GM12892 (cell line): Measurements from ENCODE around the gene AGO3.

Source experiments
- DNase-seq: peaks from one replicate; pipeline ENCODE4 v3.0.0; 2011; ENCODE audit not compliant: insufficient read length
- FAIRE-seq: peaks from 2 replicates; lab custom pipeline; 2011; peaks lifted over from hg19 to GRCh38; lab: Jason Lieb, UNC
- POLR2A ChIP-seq: IDR thresholded peaks from 2 replicates; pipeline ENCODE4 v1.6.1; 2011; ENCODE audit warnings: low read depth, low read length, control low read depth
- POLR2AphosphoS5 ChIP-seq: IDR thresholded peaks from 2 replicates; pipeline ENCODE4 v1.6.1; 2011; ENCODE audit warnings: low read depth, low read length, control low read depth
- TAF1 ChIP-seq: IDR thresholded peaks from 2 replicates; pipeline ENCODE4 v1.6.1; 2011; ENCODE audit warnings: low read depth, mild to moderate bottlenecking, control low read depth, low read length, borderline replicate concordance

The AGO3 gene

DNA sequence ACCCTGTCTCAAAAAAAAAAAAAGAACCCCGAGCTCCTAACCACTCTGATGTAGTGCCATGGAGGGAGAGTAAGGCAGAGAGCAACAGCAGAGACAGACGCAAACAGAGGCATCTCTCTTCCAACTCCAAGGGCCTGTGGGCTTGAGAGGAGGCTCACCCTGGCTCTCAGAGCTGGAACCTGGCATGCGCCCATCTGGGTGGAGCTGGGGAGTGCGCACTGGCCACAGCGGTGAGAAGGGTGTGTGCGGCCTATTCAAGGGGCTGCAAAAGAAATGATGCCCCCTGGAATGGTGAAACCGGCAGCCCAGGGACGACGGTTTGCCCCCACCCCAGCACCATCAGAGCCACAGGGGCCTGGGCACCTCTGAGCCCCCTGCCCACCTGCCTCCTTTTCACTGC, 176.5 kb downstream of the AGO3 start:
- DNase-seq (no peak), FAIRE-seq (no peak)
- TF ChIP-seq POLR2A (no peak), POLR2AphosphoS5 (no peak), TAF1 (no peak)

DNA sequence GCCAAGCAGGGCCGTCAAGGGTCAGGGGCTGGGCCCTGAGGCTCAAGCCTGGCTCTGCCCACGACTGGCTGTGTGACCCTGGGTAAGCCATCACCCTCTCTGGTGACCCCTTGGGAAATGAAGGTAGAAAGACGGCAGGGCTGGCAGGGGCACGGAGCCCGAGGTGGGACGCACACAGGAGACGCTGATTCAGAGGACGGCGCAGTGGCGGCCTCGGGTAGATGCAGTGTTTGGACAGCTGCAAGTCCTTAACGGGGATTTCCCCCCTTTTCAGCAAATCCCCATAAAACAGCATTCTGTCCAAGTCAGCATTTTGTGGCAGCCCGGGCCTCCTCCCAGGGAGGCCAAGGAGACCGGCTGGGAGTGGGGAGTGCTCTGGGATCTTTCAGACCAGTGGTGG, 177.4 kb downstream of the AGO3 start:
- TF ChIP-seq POLR2A (no peak), TAF1 (no peak), POLR2AphosphoS5 (no peak)
- FAIRE-seq (no peak), DNase-seq (no peak)

DNA sequence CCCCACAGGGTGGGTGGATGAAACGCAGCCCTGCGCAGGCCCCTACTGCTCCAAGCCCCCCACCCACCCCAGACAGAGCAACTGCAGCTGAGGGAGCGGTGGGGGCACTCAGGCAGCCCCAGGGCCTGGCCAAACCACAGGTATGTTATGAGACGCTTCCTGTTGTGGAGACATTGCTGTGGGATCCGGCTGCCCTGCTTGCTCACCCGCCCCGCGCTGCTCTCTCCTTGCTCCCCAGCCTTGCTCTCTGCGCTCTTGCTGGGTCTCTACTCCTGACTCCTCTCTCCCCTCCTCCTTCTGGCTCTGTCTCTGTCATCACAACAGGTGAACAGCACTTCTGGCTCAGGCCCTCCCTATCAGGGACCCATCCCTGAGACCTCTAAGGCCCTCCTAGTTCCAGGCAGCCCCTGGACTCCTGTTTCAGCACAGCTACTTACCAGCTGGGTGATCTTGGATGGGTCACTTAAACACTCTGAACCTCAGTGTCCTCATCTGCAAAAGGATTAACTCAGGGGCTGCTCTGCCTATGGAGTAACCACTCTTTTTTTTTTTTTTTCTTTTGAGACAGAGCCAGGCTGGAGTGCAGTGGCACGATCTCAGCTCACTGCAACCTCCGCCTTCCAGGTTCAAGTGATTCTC, 178.3 kb downstream of the AGO3 start:
- TF ChIP-seq POLR2AphosphoS5 (no peak), POLR2A (no peak), TAF1 (no peak)
- no peak for DNase-seq
- no peak for FAIRE-seq

DNA sequence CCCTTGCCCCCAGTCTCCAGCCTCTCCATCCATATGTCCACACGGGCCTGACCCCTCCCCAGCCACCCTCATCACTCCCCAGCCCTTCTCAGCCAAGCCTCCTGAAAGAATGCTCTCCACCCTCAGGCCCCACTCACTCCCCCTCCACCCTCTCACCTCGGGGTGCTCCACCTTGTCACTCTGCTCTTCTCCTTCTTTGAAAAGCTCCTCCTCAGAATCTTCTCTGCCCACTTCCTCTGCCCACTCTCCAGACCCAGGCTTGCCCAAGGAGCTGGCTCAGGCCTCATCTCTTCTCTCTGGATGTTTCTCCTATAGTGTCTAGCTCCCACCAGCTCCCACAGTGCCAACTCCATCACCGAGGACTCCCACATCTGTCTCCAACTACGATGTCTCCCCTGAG, 180.2 kb downstream of the AGO3 start:
- no peak for TF ChIP-seq POLR2A
- TF ChIP-seq TAF1: no peak
- TF ChIP-seq POLR2AphosphoS5: no peak
- DNase-seq (no peak), FAIRE-seq (no peak)

DNA sequence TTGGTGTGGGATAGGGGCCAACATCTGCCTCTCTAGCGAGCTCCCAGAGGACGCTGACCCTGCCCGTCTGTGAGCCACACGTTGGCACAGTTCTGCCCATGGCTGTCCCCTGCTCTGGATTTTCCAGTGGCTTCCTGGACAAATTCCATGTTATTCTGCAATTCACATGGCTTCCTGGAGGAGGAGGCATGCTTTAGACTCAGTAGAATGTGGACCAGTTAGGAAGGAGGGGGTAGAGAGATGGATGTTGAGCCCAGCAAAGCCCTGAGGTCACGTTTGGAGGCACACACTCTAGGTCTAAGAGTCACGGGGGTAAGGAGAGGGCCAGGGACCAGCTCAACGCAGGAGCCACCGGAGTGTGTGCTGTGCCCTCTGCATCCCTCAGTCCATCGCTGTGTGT, 181.9 kb downstream of the AGO3 start:
- no peak for FAIRE-seq

DNA sequence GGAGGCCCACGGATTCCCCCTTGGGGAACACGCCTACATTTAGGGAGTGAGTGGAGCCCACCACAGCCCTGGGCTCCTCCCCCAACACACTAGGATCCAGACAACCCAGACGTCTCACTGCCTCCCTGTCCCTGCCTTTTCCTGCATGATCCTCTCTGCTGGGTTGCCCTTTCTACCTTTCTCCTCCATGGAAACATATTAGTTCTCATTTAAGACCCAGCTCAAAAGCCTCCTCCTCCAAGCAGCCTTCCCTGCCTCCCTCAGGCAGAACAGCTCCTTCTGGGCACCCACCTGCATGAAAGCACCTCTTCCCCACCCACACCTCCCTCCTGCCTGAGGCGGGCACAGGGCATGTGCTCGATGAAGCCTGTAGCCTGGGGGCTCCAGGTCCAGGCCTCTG, 183.5 kb downstream of the AGO3 start:
- DNase-seq (no peak), FAIRE-seq (no peak)
- TF ChIP-seq POLR2A (no peak), TAF1 (no peak), POLR2AphosphoS5 (no peak)

More for the DNA sequence above, 181.9 kb downstream of the AGO3 start:
- TF ChIP-seq POLR2AphosphoS5 (no peak), POLR2A (no peak), TAF1 (no peak)
- no peak for DNase-seq

DNA sequence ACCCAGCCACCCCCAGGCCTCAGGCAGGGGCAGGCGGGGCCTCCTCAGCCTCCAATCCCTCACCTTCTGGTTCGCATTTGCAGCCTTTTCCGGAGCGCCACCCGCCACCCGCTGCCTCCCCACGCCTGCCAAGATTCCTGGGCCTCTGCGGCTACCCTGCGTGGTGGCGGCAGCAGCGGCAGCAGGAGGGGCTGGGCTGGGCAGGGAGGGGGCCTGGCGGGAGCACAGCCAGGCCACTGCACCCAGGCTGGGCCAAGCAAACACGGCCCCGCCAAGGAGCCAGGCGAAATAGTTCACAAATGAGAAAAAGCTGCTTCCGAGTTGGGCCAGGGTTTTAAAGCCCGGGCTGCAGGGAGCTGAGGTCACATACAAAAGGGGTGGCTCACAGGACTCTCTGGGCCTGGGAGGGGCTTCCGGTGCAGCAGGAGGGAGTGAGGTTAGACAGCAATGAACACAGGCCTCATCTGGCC, 184.3 kb downstream of the AGO3 start:
- FAIRE-seq: no peak
- no peak for DNase-seq

DNA sequence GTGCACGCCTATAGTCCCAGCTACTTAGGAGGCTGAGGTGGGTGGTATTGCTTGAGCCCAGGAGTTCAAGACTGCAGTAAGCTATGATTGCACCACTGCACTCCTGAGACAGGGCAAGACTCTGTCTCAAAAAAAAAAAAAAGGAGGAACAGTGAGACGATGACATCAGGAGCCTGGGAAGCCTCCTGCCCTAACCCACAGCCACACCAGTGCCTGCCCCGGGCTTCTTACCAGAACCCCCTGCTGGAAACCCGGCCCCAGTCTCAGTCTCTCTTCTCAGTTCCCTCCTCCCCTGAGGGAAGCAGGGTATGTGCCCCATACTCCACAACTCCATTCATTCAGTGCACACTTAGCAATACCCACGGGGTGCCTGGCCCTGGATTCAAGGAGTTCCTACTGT, 185.0 kb downstream of the AGO3 start:
- TF ChIP-seq TAF1 (no peak), POLR2A (no peak), POLR2AphosphoS5 (no peak)
- no peak for FAIRE-seq
- no peak for DNase-seq

More for the DNA sequence above, 184.3 kb downstream of the AGO3 start:
- TF ChIP-seq POLR2AphosphoS5: no peak
- no peak for TF ChIP-seq TAF1
- TF ChIP-seq POLR2A: no peak

DNA sequence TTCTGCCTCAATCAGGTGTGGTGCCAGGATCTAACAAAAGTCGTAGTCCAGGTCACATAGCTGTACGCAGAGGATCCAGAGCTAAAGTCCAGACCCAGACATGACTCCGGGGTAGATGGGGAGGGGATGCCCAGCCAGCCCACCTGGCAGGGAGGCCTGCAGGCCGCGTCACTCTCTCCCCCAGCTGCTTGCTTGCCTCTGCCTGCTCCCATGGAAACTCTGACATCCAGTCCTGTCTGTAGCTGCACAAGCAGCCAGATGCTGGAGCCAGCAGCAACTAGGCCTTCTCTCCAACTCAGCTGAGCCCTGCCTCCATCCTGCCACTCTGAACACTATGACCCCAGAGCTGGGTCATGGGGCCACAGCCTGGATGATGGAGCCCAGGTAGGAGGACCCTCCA, 186.0 kb downstream of the AGO3 start:
- no peak for TF ChIP-seq POLR2A
- no peak for TF ChIP-seq TAF1
- TF ChIP-seq POLR2AphosphoS5: no peak
- no peak for FAIRE-seq
- DNase-seq: no peak

DNA sequence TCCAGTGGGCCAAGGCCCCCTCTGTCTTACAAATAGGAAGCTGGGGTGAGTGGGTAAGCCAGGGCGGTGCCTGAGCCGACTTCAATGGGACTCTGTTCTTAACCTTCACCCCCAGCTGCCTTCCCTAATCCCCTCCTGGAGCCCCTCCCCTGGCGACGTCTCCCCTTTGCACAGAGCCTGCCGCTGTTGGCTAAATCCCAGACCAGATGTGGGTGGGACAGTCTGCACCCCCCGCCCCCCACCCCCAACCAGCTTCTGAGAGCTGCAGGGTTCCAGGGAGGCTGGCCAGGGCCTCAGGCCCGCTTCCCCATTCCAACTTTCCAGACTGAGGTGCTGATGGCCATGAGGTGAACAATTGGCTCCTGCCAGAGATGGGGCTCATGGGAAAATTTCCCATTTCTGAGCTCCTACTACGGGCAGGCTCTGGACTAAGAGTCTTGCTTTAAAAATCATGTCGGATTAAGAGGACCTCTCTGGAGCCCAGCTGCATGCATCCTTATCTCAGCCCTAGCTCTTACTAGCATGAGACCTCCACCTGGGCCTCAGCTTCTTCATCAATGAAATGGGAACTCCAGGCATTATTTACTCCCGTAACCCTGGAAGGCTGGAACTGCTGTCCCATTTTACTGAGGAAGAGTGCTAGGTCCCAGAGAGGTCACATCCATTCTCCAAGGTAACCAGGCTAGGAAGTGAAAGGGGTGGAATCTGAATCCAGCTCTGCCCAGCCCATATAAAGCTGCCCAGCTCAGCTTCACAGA, 187.7 kb downstream of the AGO3 start:
- TF ChIP-seq POLR2AphosphoS5 (no peak), POLR2A (no peak), TAF1 (no peak)
- DNase-seq (no peak), FAIRE-seq (no peak)

DNA sequence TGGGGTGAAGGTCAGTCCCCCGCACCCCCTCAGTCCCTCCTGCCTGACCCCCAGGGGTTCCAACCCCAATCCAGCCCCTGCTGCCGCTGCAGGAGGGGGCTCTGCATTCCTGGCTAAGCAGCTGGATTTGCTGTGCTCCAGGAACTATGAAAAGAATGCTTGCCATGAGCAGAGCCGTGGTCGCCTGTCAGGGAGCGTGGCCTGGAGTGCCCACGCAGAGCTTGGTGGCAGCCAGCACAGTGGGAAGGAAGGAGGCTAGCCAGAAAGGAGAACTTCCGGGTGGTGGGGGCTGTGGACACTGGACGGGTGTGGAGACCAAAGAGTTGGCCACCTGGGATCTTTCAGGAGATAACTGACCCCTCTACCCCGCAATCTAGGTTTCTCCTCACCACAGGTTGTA, 188.6 kb downstream of the AGO3 start:
- FAIRE-seq: no peak
- DNase-seq: no peak
- no peak for TF ChIP-seq POLR2A
- TF ChIP-seq POLR2AphosphoS5: no peak
- no peak for TF ChIP-seq TAF1
